K562 (cell line): ENCODE measurements around the gene PRKAR1B. TPM values are rescaled to one million over a fixed set of nuclear protein-coding genes. Genes with fewer than 3 reads are reported as not detected.

Experiments used
- ATAC-seq: fragments of 200-7000 bp; cut with Tn5 transposase; 3 replicates; pipeline ENCODE4 v1.9.1; 2020; ENCODE audit warnings: moderate library complexity
- BruUV-seq: library from RNA; stranded (reverse); fragments of 400-500 nt; replicated peaks from 2 replicates; lab custom pipeline; 2021; lab: Mats Ljungman, UMichigan
- CTCF ChIA-PET: fragments of 300-600 bp; formaldehyde crosslinking; extraction: SDS; loops from one replicate; lab custom pipeline; 2021; ENCODE audit warnings: low intra/inter-chr PET ratio; lab: Yijun Ruan, JAX
- POLR2A ChIA-PET: fragments of 300-600, 350-650 bp; sonication (Branson Sonifier 250); formaldehyde crosslinking; extraction: SDS; loops from one replicate; lab custom pipeline; 2021; ENCODE audit warnings: antibody characterized with exemption, inconsistent platforms; lab: Yijun Ruan, JAX
- DNase-seq, 4 experiments: peaks; one replicate each; pipeline versions ENCODE4 v3.0.0 to v3.0.0-alpha.2; 2011 to 2018; ENCODE audit warnings: low spot score in 3 of 4, mixed read lengths in 3 of 4; ENCODE audit errors: extremely low read depth in 1 of 4
- FAIRE-seq: peaks from 2 replicates; lab custom pipeline; 2011; peaks lifted over from hg19 to GRCh38; lab: Jason Lieb, UNC
- H2AFZ ChIP-seq: 2 replicates; pipeline ENCODE4 v1.6.0; 2011; ENCODE audit warnings: low read depth, low read length, control low read depth, inconsistent platforms
- H3K27ac ChIP-seq: fragments of 200-600 bp; 3 replicates; pipeline ENCODE4 v1.8.0; 2011; ENCODE audit warnings: low read depth, mild to moderate bottlenecking, control low read depth, inconsistent platforms, low read length, moderate library complexity, mixed read lengths; ENCODE audit errors: extremely low read depth
- H3K27me3 ChIP-seq, 2 experiments: fragments of 300-600 bp in 1 of 2; 2 replicates in 1 of 2; 3 replicates in 1 of 2; pipeline versions ENCODE4 v1.6.0 to v1.8.0; 2011; ENCODE audit warnings: inconsistent platforms in 2 of 2, low read length in 2 of 2, mild to moderate bottlenecking in 1 of 2, mixed read lengths in 1 of 2, moderate library complexity in 1 of 2; ENCODE audit not compliant: control insufficient read depth in 2 of 2, insufficient read depth in 2 of 2
- H3K36me3 ChIP-seq: fragments of 300-600 bp; 3 replicates; pipeline ENCODE4 v1.8.0; 2011; ENCODE audit warnings: mild to moderate bottlenecking, low read length, inconsistent platforms; ENCODE audit not compliant: control insufficient read depth, insufficient read depth
- H3K4me1 ChIP-seq, 2 experiments: fragments of 200-600 bp in 1 of 2; replicated peaks in 1 of 2; 2 replicates in 1 of 2; 3 replicates in 1 of 2; pipeline versions ENCODE4 v1.5.1 to v1.8.0; 2011; ENCODE audit warnings: inconsistent platforms in 2 of 2, low read length in 2 of 2, mild to moderate bottlenecking in 1 of 2, mixed read lengths in 1 of 2, moderate library complexity in 1 of 2; ENCODE audit not compliant: control insufficient read depth in 2 of 2, insufficient read depth in 2 of 2
- H3K4me2 ChIP-seq: 2 replicates; pipeline ENCODE4 v1.6.1; 2011; ENCODE audit warnings: low read length, control low read depth, inconsistent platforms, mixed read lengths; ENCODE audit not compliant: insufficient read depth
- H3K4me3 ChIP-seq: fragments of 200-600 bp; sonication (generic), shearing (Covaris generic); 2 replicates; pipeline ENCODE4 v1.5.1; 2016; ENCODE audit warnings: control low read depth, inconsistent platforms
- H3K79me2 ChIP-seq: fragments of 200-600 bp; 3 replicates; pipeline ENCODE4 v1.8.0; 2011; ENCODE audit warnings: low read length, inconsistent platforms; ENCODE audit not compliant: control insufficient read depth, insufficient read depth
- H3K9ac ChIP-seq, 2 experiments: 2 replicates each; pipeline versions ENCODE4 v1.6.0 to v1.6.1; 2011; ENCODE audit warnings: low read depth in 2 of 2, low read length in 2 of 2, control low read depth in 1 of 2, inconsistent platforms in 1 of 2, mild to moderate bottlenecking in 1 of 2, mixed read lengths in 1 of 2; ENCODE audit not compliant: insufficient read depth in 1 of 2
- H3K9me1 ChIP-seq: one replicate; pipeline ENCODE4 v1.6.0; 2011; ENCODE audit warnings: inconsistent platforms, mild to moderate bottlenecking, low read length, moderate library complexity; ENCODE audit not compliant: control insufficient read depth, insufficient read depth
- H3K9me3 ChIP-seq: replicated peaks from 2 replicates; pipeline ENCODE4 v1.5.1; 2011; ENCODE audit warnings: low read depth, low read length, inconsistent platforms; ENCODE audit not compliant: control insufficient read depth, insufficient read depth
- H4K20me1 ChIP-seq: replicated peaks from 2 replicates; pipeline ENCODE4 v1.6.1; 2011; ENCODE audit warnings: low read length, inconsistent platforms, mixed read lengths; ENCODE audit not compliant: control insufficient read depth, insufficient read depth
- ESRRA ChIP-seq: fragments of 450-650 bp; IDR thresholded peaks from 2 replicates; pipeline ENCODE4 v1.6.1; 2014; ENCODE audit warnings: low read depth, mild to moderate bottlenecking, moderate library complexity, borderline replicate concordance
- HMGXB4 ChIP-seq: sonication (generic); formaldehyde crosslinking; IDR thresholded peaks from 2 replicates; pipeline ENCODE4 v1.8.1; 2023; ENCODE audit warnings: mild to moderate bottlenecking, missing genetic modification reagents
- KAT8 ChIP-seq: fragments of 450-650 bp; IDR thresholded peaks from 2 replicates; pipeline ENCODE4 v1.6.1; 2016; ENCODE audit warnings: low read depth, mild to moderate bottlenecking
- LARP7 ChIP-seq: fragments of 450-650 bp; IDR thresholded peaks from 2 replicates; pipeline ENCODE4 v1.6.1; 2016
- MXD1 ChIP-seq: fragments of 250-450 bp; sonication (Bioruptor Pico); IDR thresholded peaks from 2 replicates; pipeline ENCODE4 v1.8.0; 2021; ENCODE audit warnings: borderline replicate concordance, mild to moderate bottlenecking, moderate library complexity; ENCODE audit not compliant: poor library complexity, severe bottlenecking
- RBM14 ChIP-seq: fragments of 200-400 bp; formaldehyde crosslinking; IDR thresholded peaks from 2 replicates; pipeline ENCODE4 v1.6.1; 2018; ENCODE audit warnings: low read depth, mild to moderate bottlenecking, low read length, moderate library complexity, borderline replicate concordance; ENCODE audit not compliant: insufficient read depth
- ZEB2 ChIP-seq: fragments of 450-650 bp; IDR thresholded peaks from 2 replicates; pipeline ENCODE4 v1.6.1; 2016
- whole genome bisulfite sequencing: fragments of 100-300 bp; shearing (Covaris generic); methylation state at CpG from one replicate; pipeline ENCODE4 v1.1.6; 2016; ENCODE audit warnings: low coverage, mixed read lengths; ENCODE audit not compliant: insufficient coverage; ENCODE audit errors: missing lambda C conversion rate; 5-methylcytosine and 5-hydroxymethylcytosine counted together
- in situ Hi-C: fragments of 300-500 bp; cut with MboI; formaldehyde crosslinking; loops from 4 replicates; pipeline ENCODE4 v1.15.0; 2018; ENCODE audit warnings: inconsistent platforms, mixed read lengths
- intact Hi-C: fragments of 100-400 bp; cut with micrococcal nuclease; formaldehyde crosslinking; loops from 2 replicates; pipeline ENCODE4 v1.14.2; 2022
- polyA plus RNA-seq, 8 experiments: library from polyadenylated mRNA; depleted of rRNA in 4 of 8; stranded (reverse) in 5 of 8; unstranded in 3 of 8; fragments of >200 nt; fragmentation: Nextera tagmentation in 2 of 8; fragmentation: Illumina TruSeq in 1 of 8; extraction: Ambion mirVana in 2 of 8; extraction: Trizol in 1 of 8; gene quantifications; 2 replicates each; pipeline versions ENCODE4 v1.2.1 to v1.2.3, GENCODE V29; 2011 to 2014; ENCODE audit warnings: inconsistent platforms in 1 of 8, missing spikeins in 1 of 8
- total RNA-seq, 7 experiments: library from RNA; depleted of rRNA in 6 of 7; stranded (reverse); fragments of >200 nt in 6 of 7; fragmentation: Illumina TruSeq in 2 of 7; extraction: Trizol in 2 of 7; gene quantifications; 2 replicates each; pipeline versions ENCODE4 v1.2.1 to v1.2.3, GENCODE V29; 2011 to 2021; ENCODE audit warnings: low replicate concordance in 1 of 7

PRKAR1B gene
- total and polyA plus RNA-seq, 9 of the 15 experiments (the other 6 are each of a cell fraction or from before 2014, with no cell fraction given), result 0.99 to 30.5 (median 12.7) TPM

- no peak for FAIRE-seq
- ATAC-seq, result no peak
- 85% methylated on average over 8 of the region's 14 CpGs for WGBS
Measured at GRCh38 chr7:570801-571070, 156.3 kb downstream of the PRKAR1B start.

More at GRCh38 chr7:570801-571070, 156.3 kb downstream of the PRKAR1B start:
- H3K79me2 ChIP-seq, result no peaks in the 10 kb centered on the region
- in situ Hi-C loops (no loop called here), intact Hi-C loops (no loop called here)
- POLR2A ChIA-PET, result no interaction called here
- H3K36me3 ChIP-seq, result no peaks in the 10 kb centered on the region
- H3K9me1 ChIP-seq, result no peaks in the 10 kb centered on the region
- H3K9me3 ChIP-seq, result no peaks in the 10 kb centered on the region
- H3K4me2 ChIP-seq, result no peak overlapping the region
- CTCF ChIA-PET, result no interaction called here
- no peak overlapping the region for H2AFZ ChIP-seq
- TF ChIP-seq KAT8 (no peak), MXD1 (CRISPR knock-in tag) (no peak), HMGXB4 (CRISPR knock-in tag) (no peak), LARP7 (no peak), ESRRA (no peak), RBM14 (no peak), ZEB2 (no peak)
- peaks cover 0 to 30% of the 10 kb centered on the region in 2 experiments; a peak in 1 of 5 replicates for H3K4me1 ChIP-seq
- DNase-seq, result no peak
- no peak overlapping the region for H3K4me3 ChIP-seq
- H4K20me1 ChIP-seq, result no peaks in the 10 kb centered on the region
- no peak overlapping the region for H3K27ac ChIP-seq
- BruUV-seq, result no TSS peak
- H3K9ac ChIP-seq, result no peak overlapping the region
- no peaks in the 10 kb centered on the region for H3K27me3 ChIP-seq
